H9 (cell line): ENCODE results near the gene ABHD17C. TPM values are rescaled to one million over a fixed set of nuclear protein-coding genes. Genes with fewer than 3 reads are reported as not detected.

Experiments used
- DNase-seq: peaks from one replicate; pipeline ENCODE4 v3.0.0-alpha.2; 2017
- H2AFZ ChIP-seq: one replicate; pipeline ENCODE4 v1.6.1; 2013; ENCODE audit warnings: mild to moderate bottlenecking, low read length, control low read depth, moderate library complexity
- H2AK5ac ChIP-seq: 2 replicates; pipeline ENCODE4 v1.6.1; 2013; ENCODE audit warnings: low read length, control low read depth, mixed read lengths; ENCODE audit not compliant: insufficient read length
- H2BK120ac ChIP-seq: one replicate; pipeline ENCODE4 v1.6.1; 2013; ENCODE audit warnings: low read depth, mild to moderate bottlenecking, low read length, control low read depth, inconsistent platforms; ENCODE audit not compliant: poor library complexity, severe bottlenecking
- H2BK12ac ChIP-seq: 2 replicates; pipeline ENCODE4 v1.6.1; 2013; ENCODE audit warnings: low read length, control low read depth, mixed read lengths, low read depth; ENCODE audit not compliant: insufficient read length
- H2BK15ac ChIP-seq: 2 replicates; pipeline ENCODE4 v1.6.1; 2013; ENCODE audit warnings: low read depth, low read length, control low read depth
- H2BK20ac ChIP-seq: one replicate; pipeline ENCODE4 v1.6.1; 2013; ENCODE audit warnings: low read depth, mild to moderate bottlenecking, low read length, control low read depth, inconsistent platforms; ENCODE audit not compliant: poor library complexity, severe bottlenecking
- H2BK5ac ChIP-seq: 2 replicates; pipeline ENCODE4 v1.6.1; 2013; ENCODE audit warnings: low read length, control low read depth, mixed read lengths; ENCODE audit not compliant: insufficient read length
- H3K14ac ChIP-seq: 2 replicates; pipeline ENCODE4 v1.6.1; 2013; ENCODE audit warnings: low read length, control low read depth; ENCODE audit not compliant: insufficient read depth
- H3K18ac ChIP-seq: 2 replicates; pipeline ENCODE4 v1.6.1; 2013; ENCODE audit warnings: low read depth, mild to moderate bottlenecking, mixed read lengths, low read length, control low read depth; ENCODE audit not compliant: insufficient read length
- H3K23ac ChIP-seq: 2 replicates; pipeline ENCODE4 v1.6.1; 2013; ENCODE audit warnings: low read length, control low read depth, mixed read lengths, low read depth; ENCODE audit not compliant: insufficient read length
- H3K23me2 ChIP-seq: 2 replicates; pipeline ENCODE4 v1.6.1; 2013; ENCODE audit warnings: low read depth, mild to moderate bottlenecking, mixed read lengths, low read length, control low read depth; ENCODE audit not compliant: insufficient read length, poor library complexity, severe bottlenecking
- H3K27ac ChIP-seq: 2 replicates; pipeline ENCODE4 v1.5.1; 2013; ENCODE audit warnings: low read length, control low read depth, mixed read lengths, low read depth; ENCODE audit not compliant: insufficient read length
- H3K27me3 ChIP-seq: 2 replicates; pipeline ENCODE4 v1.6.1; 2013; ENCODE audit warnings: low read length, control low read depth, inconsistent platforms; ENCODE audit not compliant: insufficient read depth
- H3K4ac ChIP-seq: 2 replicates; pipeline ENCODE4 v1.6.1; 2013; ENCODE audit warnings: low read depth, mild to moderate bottlenecking, control low read depth, inconsistent platforms, low read length, moderate library complexity
- H3K4me1 ChIP-seq: 2 replicates; pipeline ENCODE4 v1.6.1; 2013; ENCODE audit warnings: low read length, control low read depth, inconsistent platforms; ENCODE audit not compliant: insufficient read depth
- H3K4me2 ChIP-seq: 2 replicates; pipeline ENCODE4 v1.6.1; 2013; ENCODE audit warnings: low read length, control low read depth, mixed read lengths; ENCODE audit not compliant: insufficient read length, insufficient read depth
- H3K56ac ChIP-seq: 2 replicates; pipeline ENCODE4 v1.6.1; 2013; ENCODE audit warnings: low read depth, mild to moderate bottlenecking, mixed read lengths, low read length, control low read depth; ENCODE audit not compliant: insufficient read length
- H3K79me1 ChIP-seq: 2 replicates; pipeline ENCODE4 v1.6.1; 2013; ENCODE audit warnings: low read depth, mild to moderate bottlenecking, moderate library complexity, low read length, control low read depth, inconsistent platforms; ENCODE audit not compliant: insufficient read depth, poor library complexity, severe bottlenecking
- H3K79me2 ChIP-seq: 2 replicates; pipeline ENCODE4 v1.6.1; 2013; ENCODE audit warnings: low read length, control low read depth, inconsistent platforms; ENCODE audit not compliant: insufficient read depth
- H3K9ac ChIP-seq: 2 replicates; pipeline ENCODE4 v1.6.1; 2013; ENCODE audit warnings: low read length, control low read depth, mixed read lengths; ENCODE audit not compliant: insufficient read length; ENCODE audit errors: extremely low read depth
- H3K9me3 ChIP-seq: one replicate; pipeline ENCODE4 v1.6.1; 2013; ENCODE audit warnings: low read depth, low read length, inconsistent platforms; ENCODE audit not compliant: control insufficient read depth
- H3T11ph ChIP-seq: one replicate; pipeline ENCODE4 v1.6.1; 2013; ENCODE audit warnings: mild to moderate bottlenecking, low read length, control low read depth, inconsistent platforms
- H4K20me1 ChIP-seq: one replicate; pipeline ENCODE4 v1.6.1; 2013; ENCODE audit not compliant: control insufficient read depth, insufficient read length, insufficient read depth
- H4K5ac ChIP-seq: 2 replicates; pipeline ENCODE4 v1.6.1; 2013; ENCODE audit warnings: low read depth, mild to moderate bottlenecking, mixed read lengths, low read length, control low read depth; ENCODE audit not compliant: insufficient read length
- H4K8ac ChIP-seq: replicated peaks from 2 replicates; pipeline ENCODE4 v1.6.1; 2013; ENCODE audit warnings: low read length, control low read depth, mixed read lengths, low read depth; ENCODE audit not compliant: insufficient read length
- H4K91ac ChIP-seq: 2 replicates; pipeline ENCODE4 v1.6.1; 2013; ENCODE audit warnings: low read depth, mild to moderate bottlenecking, moderate library complexity, mixed read lengths, low read length, control low read depth; ENCODE audit not compliant: insufficient read length
- H3K27ac Mint-ChIP-seq, 3 experiments: 2 replicates in 2 of 3; 3 replicates in 1 of 3; pipeline ENCODE4 v1.8.0; 2020 to 2021; ENCODE audit warnings: mixed read lengths in 3 of 3, mild to moderate bottlenecking in 1 of 3, moderate library complexity in 1 of 3
- H3K27me3 Mint-ChIP-seq: 2 replicates; pipeline ENCODE4 v1.8.0; 2021; ENCODE audit warnings: low read depth, mild to moderate bottlenecking, moderate library complexity, mixed read lengths
- H3K36me3 Mint-ChIP-seq, 3 experiments: 2 replicates in 2 of 3; 3 replicates in 1 of 3; pipeline ENCODE4 v1.8.0; 2020 to 2021; ENCODE audit warnings: low read depth in 3 of 3, mixed read lengths in 3 of 3; ENCODE audit not compliant: insufficient read depth in 1 of 3
- H3K4me1 Mint-ChIP-seq, 2 experiments: 2 replicates each; pipeline ENCODE4 v1.8.0; 2020; ENCODE audit warnings: mixed read lengths in 2 of 2
- H3K4me3 Mint-ChIP-seq, 2 experiments: 2 replicates in 1 of 2; 3 replicates in 1 of 2; pipeline ENCODE4 v1.8.0; 2020 to 2021; ENCODE audit warnings: mild to moderate bottlenecking in 2 of 2, mixed read lengths in 2 of 2, moderate library complexity in 1 of 2
- H3K9me3 Mint-ChIP-seq, 2 experiments: 2 replicates in 1 of 2; 3 replicates in 1 of 2; pipeline ENCODE4 v1.8.0; 2020; ENCODE audit warnings: mild to moderate bottlenecking in 2 of 2, mixed read lengths in 2 of 2, moderate library complexity in 1 of 2
- CTCF ChIP-seq: fragments of 200-600 bp; sonication (generic); conservative IDR thresholded peaks from 3 replicates; pipeline ENCODE4 v1.8.0; 2021; ENCODE audit warnings: antibody characterized with exemption, mild to moderate bottlenecking
- WGBS: extraction: QIAGEN DNeasy Blood & Tissue Kit; methylation state at CpG from one replicate; pipeline ENCODE4 v1.1.7; 2013; ENCODE audit warnings: missing lambda C conversion rate, low lambda C conversion rate, mixed read lengths; ENCODE audit not compliant: insufficient read length; ENCODE audit errors: extremely low coverage; 5-methylcytosine and 5-hydroxymethylcytosine counted together
- total RNA-seq: library from RNA; stranded (reverse); gene quantifications from 2 replicates; pipeline ENCODE4 v1.2.1, GENCODE V29; 2021

ABHD17C gene
- total RNA-seq, 1 experiment from 2014 or later: 21.5 TPM

- Histone ChIP-seq H3K27me3 (no peaks in the 10 kb centered on the region), H3K4me2 (peak overlapping the region; percentile 1), H2AK5ac (no peak overlapping the region), H3K4me1 (peaks cover 5% of the 10 kb centered on the region; the same call in 1 of the 2 replicates), H2BK12ac (no peak overlapping the region), H2BK5ac (no peak overlapping the region), H2BK15ac (no peak overlapping the region), H2AFZ (no peak overlapping the region), H3K79me2 (no peaks in the 10 kb centered on the region), H2BK120ac (no peak overlapping the region), H3K56ac (no peak overlapping the region), H4K20me1 (no peaks in the 10 kb centered on the region), H3T11ph (no peak overlapping the region), H3K23me2 (no peaks in the 10 kb centered on the region), H3K27ac (no peak overlapping the region), H4K8ac (no peak overlapping the region), H3K9ac (no peak overlapping the region), H2BK20ac (no peak overlapping the region), H3K9me3 (no peaks in the 10 kb centered on the region), H3K18ac (no peak overlapping the region), H3K79me1 (no peaks in the 10 kb centered on the region), H3K4ac (no peak overlapping the region), H4K5ac (no peak overlapping the region), H3K23ac (no peak overlapping the region), H3K14ac (no peak overlapping the region), H4K91ac (no peak overlapping the region)
- Mint-ChIP-seq H3K4me3 (peak overlapping the region in 1 of 2 experiments; percentile 28; a peak in 2 of 5 replicates), H3K27me3 (no peaks in the 10 kb centered on the region), H3K4me1 (peaks cover 25 to 31% of the 10 kb centered on the region in 2 experiments), H3K36me3 (peaks cover 8 to 16% (median 12%) of the 10 kb centered on the region in 3 experiments; a peak in 6 of 7 replicates), H3K9me3 (peaks cover 2 to 8% of the 10 kb centered on the region in 2 experiments; a peak in 1 of 5 replicates), H3K27ac (peak overlapping the region in 2 of 3 experiments; percentile 0 to 66; a peak in 1 of 7 replicates)
- WGBS: no CpG with 5 or more reads among the region's 16 CpGs
- DNase-seq: peak; percentile 34
- peak; percentile 41; the same call in 2 of the 3 replicates for TF ChIP-seq CTCF
Measured at GRCh38 chr15:80747317-80748053, 52.4 kb downstream of the ABHD17C start.
